Measurements from ENCODE around the gene CBARP. TPM values are rescaled to one million over a fixed set of nuclear protein-coding genes. Genes with fewer than 3 reads are reported as not detected.

Gene CBARP
- total and polyA plus RNA-seq, 9 of the 15 experiments (the other 6 are each of a cell fraction or from before 2014, with no cell fraction given), result 0.03 to 8.9 (median 1.2) TPM; not detected in 1

DNA sequence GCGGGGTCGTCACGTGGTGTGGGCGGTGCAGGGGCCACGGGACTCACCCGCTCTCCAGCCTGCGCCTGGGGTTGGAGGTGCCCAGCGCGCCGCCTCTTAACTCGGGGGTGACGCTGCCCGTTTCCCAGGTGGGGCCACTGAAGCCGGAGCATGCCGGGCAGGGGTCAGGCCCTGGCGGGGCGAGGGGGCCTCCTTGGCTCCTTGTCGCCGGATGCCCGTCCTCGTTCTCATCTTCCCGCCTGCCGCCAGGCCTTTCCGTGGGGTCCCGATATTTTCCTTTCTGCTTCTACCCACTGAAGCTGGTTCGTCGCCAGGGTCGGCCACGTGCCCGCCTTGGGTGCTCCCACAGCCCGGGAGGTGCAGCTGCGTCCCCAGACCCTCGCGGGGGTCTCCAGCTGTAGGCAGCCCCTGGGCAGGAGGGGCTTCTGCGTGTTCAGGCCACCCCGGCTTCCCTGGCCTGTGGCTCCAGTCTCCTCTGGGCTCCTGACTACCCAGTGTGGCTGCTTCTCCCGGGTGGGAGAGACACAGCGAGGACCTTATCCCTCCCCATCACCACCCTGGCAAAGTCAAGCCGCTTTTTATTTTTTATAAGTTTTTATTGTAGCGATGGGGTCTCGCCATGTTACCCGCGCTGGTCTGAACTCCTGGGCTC lies 38.3 kb upstream of the CBARP start (continued):
- TF ChIP-seq U2AF2 (optimal IDR thresholded peaks at IDR 0.05; ENCODE audit: low read depth, low read length) (no peak), POLR2A (conservative IDR thresholded peaks at IDR 0.05) (peak; percentile 48), HLTF (IDR thresholded peaks at IDR 0.05) (0 out of 2 replicates have a peak, but pooled peaks have one; percentile 60), EGR1 (conservative IDR thresholded peaks at IDR 0.05) (peak; percentile 100), CREB1 (IDR thresholded peaks at IDR 0.05) (no peak), CREB1 (CRISPR knock-in tag; IDR thresholded peaks at IDR 0.05) (no peak), AFF4 (CRISPR knock-in tag; IDR thresholded peaks at IDR 0.05) (0 out of 2 replicates have a peak, but pooled peaks have one; percentile 79), LCOR (CRISPR knock-in tag; IDR thresholded peaks at IDR 0.05) (0 out of 2 replicates have a peak, but pooled peaks have one; percentile 61), MAZ (CRISPR knock-in tag; conservative IDR thresholded peaks at IDR 0.05 in 1 of 2, IDR thresholded peaks at IDR 0.05 in 1 of 2) (peak in 1 of 2 experiments; percentile 29; a peak in 2 of 4 replicates), ILK (tag; IDR thresholded peaks at IDR 0.05; ENCODE audit: borderline replicate concordance, low read depth) (no peak), SNAPC5 (CRISPR knock-in tag; IDR thresholded peaks at IDR 0.05) (no peak), KAT7 (CRISPR knock-in tag; IDR thresholded peaks at IDR 0.05; ENCODE audit: borderline replicate concordance) (peak; percentile 73; the same call in 1 of the 2 replicates), CBFB (CRISPR knock-in tag; IDR thresholded peaks at IDR 0.05) (peak; percentile 28; the same call in 1 of the 2 replicates), GABPB1 (CRISPR knock-in tag; IDR thresholded peaks at IDR 0.05) (peak; percentile 57; the same call in 1 of the 2 replicates), MCM3 (IDR thresholded peaks at IDR 0.05) (no peak), FOXJ3 (CRISPR knock-in tag; IDR thresholded peaks at IDR 0.05) (no peak), TEAD4 (IDR thresholded peaks at IDR 0.05; ENCODE audit: low read length) (peak; percentile 85), TEAD4 (CRISPR knock-in tag; IDR thresholded peaks at IDR 0.05; ENCODE audit: borderline replicate concordance) (no peak)
- TF ChIP-seq, protein P1, sequence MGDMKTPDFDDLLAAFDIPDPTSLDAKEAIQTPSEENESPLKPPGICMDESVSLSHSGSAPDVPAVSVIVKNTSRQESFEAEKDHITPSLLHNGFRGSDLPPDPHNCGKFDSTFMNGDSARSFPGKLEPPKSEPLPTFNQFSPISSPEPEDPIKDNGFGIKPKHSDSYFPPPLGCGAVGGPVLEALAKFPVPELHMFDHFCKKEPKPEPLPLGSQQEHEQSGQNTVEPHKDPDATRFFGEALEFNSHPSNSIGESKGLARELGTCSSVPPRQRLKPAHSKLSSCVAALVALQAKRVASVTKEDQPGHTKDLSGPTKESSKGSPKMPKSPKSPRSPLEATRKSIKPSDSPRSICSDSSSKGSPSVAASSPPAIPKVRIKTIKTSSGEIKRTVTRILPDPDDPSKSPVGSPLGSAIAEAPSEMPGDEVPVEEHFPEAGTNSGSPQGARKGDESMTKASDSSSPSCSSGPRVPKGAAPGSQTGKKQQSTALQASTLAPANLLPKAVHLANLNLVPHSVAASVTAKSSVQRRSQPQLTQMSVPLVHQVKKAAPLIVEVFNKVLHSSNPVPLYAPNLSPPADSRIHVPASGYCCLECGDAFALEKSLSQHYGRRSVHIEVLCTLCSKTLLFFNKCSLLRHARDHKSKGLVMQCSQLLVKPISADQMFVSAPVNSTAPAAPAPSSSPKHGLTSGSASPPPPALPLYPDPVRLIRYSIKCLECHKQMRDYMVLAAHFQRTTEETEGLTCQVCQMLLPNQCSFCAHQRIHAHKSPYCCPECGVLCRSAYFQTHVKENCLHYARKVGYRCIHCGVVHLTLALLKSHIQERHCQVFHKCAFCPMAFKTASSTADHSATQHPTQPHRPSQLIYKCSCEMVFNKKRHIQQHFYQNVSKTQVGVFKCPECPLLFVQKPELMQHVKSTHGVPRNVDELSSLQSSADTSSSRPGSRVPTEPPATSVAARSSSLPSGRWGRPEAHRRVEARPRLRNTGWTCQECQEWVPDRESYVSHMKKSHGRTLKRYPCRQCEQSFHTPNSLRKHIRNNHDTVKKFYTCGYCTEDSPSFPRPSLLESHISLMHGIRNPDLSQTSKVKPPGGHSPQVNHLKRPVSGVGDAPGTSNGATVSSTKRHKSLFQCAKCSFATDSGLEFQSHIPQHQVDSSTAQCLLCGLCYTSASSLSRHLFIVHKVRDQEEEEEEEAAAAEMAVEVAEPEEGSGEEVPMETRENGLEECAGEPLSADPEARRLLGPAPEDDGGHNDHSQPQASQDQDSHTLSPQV (IDR thresholded peaks at IDR 0.05), result peak; percentile 40
- TF ChIP-seq, protein P2, sequence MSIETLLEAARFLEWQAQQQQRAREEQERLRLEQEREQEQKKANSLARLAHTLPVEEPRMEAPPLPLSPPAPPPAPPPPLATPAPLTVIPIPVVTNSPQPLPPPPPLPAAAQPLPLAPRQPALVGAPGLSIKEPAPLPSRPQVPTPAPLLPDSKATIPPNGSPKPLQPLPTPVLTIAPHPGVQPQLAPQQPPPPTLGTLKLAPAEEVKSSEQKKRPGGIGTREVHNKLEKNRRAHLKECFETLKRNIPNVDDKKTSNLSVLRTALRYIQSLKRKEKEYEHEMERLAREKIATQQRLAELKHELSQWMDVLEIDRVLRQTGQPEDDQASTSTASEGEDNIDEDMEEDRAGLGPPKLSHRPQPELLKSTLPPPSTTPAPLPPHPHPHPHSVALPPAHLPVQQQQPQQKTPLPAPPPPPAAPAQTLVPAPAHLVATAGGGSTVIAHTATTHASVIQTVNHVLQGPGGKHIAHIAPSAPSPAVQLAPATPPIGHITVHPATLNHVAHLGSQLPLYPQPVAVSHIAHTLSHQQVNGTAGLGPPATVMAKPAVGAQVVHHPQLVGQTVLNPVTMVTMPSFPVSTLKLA (conservative IDR thresholded peaks at IDR 0.05), result peak; percentile 76 to 78

Measured in K562 (cell line).